ENCODE measurements around the gene RPS5.

- TF ChIP-seq EZH2 (IDR thresholded peaks at IDR 0.05) = no peak
- TF ChIP-seq EZH2phosphoT487 (IDR thresholded peaks at IDR 0.05; ENCODE audit: borderline replicate concordance) = no peak
- no peak for TF ChIP-seq CBX3 (IDR thresholded peaks at IDR 0.05; ENCODE audit: low read depth)
- TF ChIP-seq CTCF (IDR thresholded peaks at IDR 0.05 in 2 of 3, conservative IDR thresholded peaks at IDR 0.05 in 1 of 3; ENCODE audit: borderline replicate concordance in 1 of 3, insufficient read depth in 1 of 3, low read depth in 2 of 3, low read length in 2 of 3) = no peak
- no peak for TF ChIP-seq SIN3A (IDR thresholded peaks at IDR 0.05; ENCODE audit: low read depth)
- TF ChIP-seq ZNF274 (IDR thresholded peaks at IDR 0.05; ENCODE audit: low read depth, low read length) = no peak
- TF ChIP-seq POLR2A (IDR thresholded peaks at IDR 0.05; ENCODE audit: borderline replicate concordance, extremely low read depth, insufficient read depth, insufficient read length) = no peak
- TF ChIP-seq TCF7L2 (IDR thresholded peaks at IDR 0.05; ENCODE audit: borderline replicate concordance, extremely low read depth, insufficient read depth, insufficient read length) = no peak
Observed at GRCh38 chr19:58395220-58395978, 8.3 kb downstream of the RPS5 start, which contains the start of gene RNF225.
